Osteoblast (primary cell): ENCODE measurements around the gene SNAI1. TPM values are rescaled to one million over a fixed set of nuclear protein-coding genes. Genes with fewer than 3 reads are reported as not detected.
A peak's percentile ranks its signal among the peaks of the same experiment; 100 is the strongest.

Experiments used
- DNase-seq: peaks from one replicate; pipeline ENCODE4 v3.0.0; 2011; ENCODE audit warnings: low spot score, mixed read lengths; ENCODE audit not compliant: insufficient read length; ENCODE audit errors: missing footprints
- H2AFZ ChIP-seq: 2 replicates; pipeline ENCODE4 v1.6.0; 2011; ENCODE audit warnings: mild to moderate bottlenecking, low read length
- H3K27ac ChIP-seq: 2 replicates; pipeline ENCODE4 v1.5.1; 2011; ENCODE audit warnings: mild to moderate bottlenecking, low read depth, low read length, moderate library complexity
- H3K27me3 ChIP-seq: 2 replicates; pipeline ENCODE4 v1.6.0; 2012; ENCODE audit warnings: mild to moderate bottlenecking, control low read depth, inconsistent platforms, low read length, moderate library complexity; ENCODE audit not compliant: insufficient read depth
- H3K36me3 ChIP-seq: 2 replicates; pipeline ENCODE4 v1.5.1; 2011; ENCODE audit warnings: mild to moderate bottlenecking, low read length, control low read depth, moderate library complexity; ENCODE audit not compliant: insufficient read depth
- H3K4me1 ChIP-seq: 2 replicates; pipeline ENCODE4 v1.5.1; 2011; ENCODE audit warnings: mild to moderate bottlenecking, low read length, control low read depth, moderate library complexity; ENCODE audit not compliant: insufficient read depth
- H3K4me2 ChIP-seq: 2 replicates; pipeline ENCODE4 v1.6.0; 2011; ENCODE audit warnings: mild to moderate bottlenecking, low read length; ENCODE audit not compliant: insufficient read depth
- H3K4me3 ChIP-seq: fragments of 200-600 bp; sonication (generic); 3 replicates; pipeline ENCODE4 v1.5.1; 2012; ENCODE audit warnings: mild to moderate bottlenecking, low read length, inconsistent platforms; ENCODE audit not compliant: insufficient read depth
- H3K79me2 ChIP-seq: 2 replicates; pipeline ENCODE4 v1.6.0; 2012; ENCODE audit warnings: mild to moderate bottlenecking, low read length, control low read depth, inconsistent platforms; ENCODE audit not compliant: insufficient read depth
- H3K9me3 ChIP-seq: 2 replicates; pipeline ENCODE4 v1.5.1; 2011; ENCODE audit warnings: low read depth, low read length, control low read depth
- H4K20me1 ChIP-seq: 2 replicates; pipeline ENCODE4 v1.6.0; 2012; ENCODE audit warnings: mild to moderate bottlenecking, low read length, control low read depth; ENCODE audit not compliant: insufficient read depth
- total RNA-seq: library from RNA; depleted of rRNA; stranded (reverse); fragments of >200 nt; gene quantifications from 2 replicates; pipeline ENCODE4 v1.2.3, GENCODE V29; 2012
- TF ChIP-seq, protein P1 (sequence below): IDR thresholded peaks from 2 replicates; pipeline ENCODE4 v1.5.1; 2011; ENCODE audit warnings: mild to moderate bottlenecking, low read depth, low read length, moderate library complexity; ENCODE audit errors: extremely low read depth

SNAI1 gene
- total RNA-seq, 1 donor: 1.8 TPM

- peaks cover 10% of the 10 kb centered on the region for H4K20me1 ChIP-seq
- H3K4me1 ChIP-seq: peaks cover 19% of the 10 kb centered on the region
- peaks cover 3% of the 10 kb centered on the region for H3K36me3 ChIP-seq
- H3K27me3 ChIP-seq: no peaks in the 10 kb centered on the region
- TF ChIP-seq, protein P1, sequence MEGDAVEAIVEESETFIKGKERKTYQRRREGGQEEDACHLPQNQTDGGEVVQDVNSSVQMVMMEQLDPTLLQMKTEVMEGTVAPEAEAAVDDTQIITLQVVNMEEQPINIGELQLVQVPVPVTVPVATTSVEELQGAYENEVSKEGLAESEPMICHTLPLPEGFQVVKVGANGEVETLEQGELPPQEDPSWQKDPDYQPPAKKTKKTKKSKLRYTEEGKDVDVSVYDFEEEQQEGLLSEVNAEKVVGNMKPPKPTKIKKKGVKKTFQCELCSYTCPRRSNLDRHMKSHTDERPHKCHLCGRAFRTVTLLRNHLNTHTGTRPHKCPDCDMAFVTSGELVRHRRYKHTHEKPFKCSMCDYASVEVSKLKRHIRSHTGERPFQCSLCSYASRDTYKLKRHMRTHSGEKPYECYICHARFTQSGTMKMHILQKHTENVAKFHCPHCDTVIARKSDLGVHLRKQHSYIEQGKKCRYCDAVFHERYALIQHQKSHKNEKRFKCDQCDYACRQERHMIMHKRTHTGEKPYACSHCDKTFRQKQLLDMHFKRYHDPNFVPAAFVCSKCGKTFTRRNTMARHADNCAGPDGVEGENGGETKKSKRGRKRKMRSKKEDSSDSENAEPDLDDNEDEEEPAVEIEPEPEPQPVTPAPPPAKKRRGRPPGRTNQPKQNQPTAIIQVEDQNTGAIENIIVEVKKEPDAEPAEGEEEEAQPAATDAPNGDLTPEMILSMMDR: peak; percentile 93
- no peak overlapping the region for H3K27ac ChIP-seq
- peak; percentile 96 for DNase-seq
- H3K79me2 ChIP-seq: peaks cover 14% of the 10 kb centered on the region
- no peaks in the 10 kb centered on the region for H3K9me3 ChIP-seq
- H3K4me2 ChIP-seq: peak overlapping the region; percentile 76
- peak overlapping the region; percentile 45 for H2AFZ ChIP-seq
- H3K4me3 ChIP-seq: peak overlapping the region; percentile 54
These were observed 3.5 kb upstream of the SNAI1 start for GRCh38 chr20:49979030-49979832.

DNA sequence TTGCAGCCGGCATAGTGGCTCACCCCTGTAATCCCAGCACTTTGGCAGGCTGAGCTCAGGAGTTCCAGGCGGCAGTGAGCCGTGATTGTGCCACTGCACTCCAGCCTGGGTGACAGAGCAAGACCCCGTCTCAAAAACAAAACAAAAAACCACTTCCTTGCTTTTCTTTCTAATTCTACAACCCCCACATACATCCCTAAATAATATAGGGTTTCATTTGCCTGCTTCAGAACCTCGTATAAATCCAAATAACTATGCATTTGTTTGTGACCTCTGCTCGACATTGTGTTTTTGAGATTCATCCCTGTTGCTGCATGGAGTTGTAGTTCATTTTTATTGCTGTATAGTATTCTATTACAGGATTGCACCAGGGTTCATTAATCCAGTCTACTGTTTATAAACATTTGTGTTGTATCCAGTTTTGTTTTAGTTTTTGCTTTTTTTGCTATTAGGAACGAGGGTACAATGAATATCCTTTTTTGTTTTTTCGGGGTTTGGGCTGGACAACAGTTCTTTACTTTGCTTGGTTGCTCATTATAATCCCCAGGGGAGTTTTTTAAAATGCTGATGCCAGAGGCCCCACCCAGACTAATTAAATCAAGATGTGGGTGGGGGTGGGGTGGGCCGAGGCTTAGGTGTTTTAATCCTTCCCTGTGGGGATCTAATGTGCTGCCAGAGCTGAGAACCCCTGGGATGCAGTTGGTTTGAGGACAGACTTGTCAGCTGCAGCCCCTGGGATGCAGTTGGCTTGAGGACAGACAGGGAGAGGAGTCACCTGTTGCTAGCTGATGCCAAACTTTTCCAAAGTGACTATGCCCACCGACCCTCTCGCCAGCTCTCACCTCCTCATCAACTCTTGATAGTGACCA is 2.4 kb upstream of the SNAI1 start:
- H3K79me2 ChIP-seq: peaks cover 26% of the 10 kb centered on the region
- no peak overlapping the region for H3K27ac ChIP-seq
- no peaks in the 10 kb centered on the region for H3K27me3 ChIP-seq

GRCh38 chr20:49981218-49982071 is 1.3 kb upstream of the SNAI1 start:
- H3K27ac ChIP-seq: no peak overlapping the region
- TF ChIP-seq, protein P1: no peak
- peaks cover 10% of the 10 kb centered on the region for H3K36me3 ChIP-seq
- H3K9me3 ChIP-seq: no peaks in the 10 kb centered on the region
- peaks cover 36% of the 10 kb centered on the region for H3K79me2 ChIP-seq
- no peak overlapping the region for H3K4me2 ChIP-seq
- no peak overlapping the region for H3K4me3 ChIP-seq
- no peaks in the 10 kb centered on the region for H3K27me3 ChIP-seq
- peak; percentile 70 for DNase-seq
- peaks cover 32% of the 10 kb centered on the region for H4K20me1 ChIP-seq
- no peak overlapping the region for H2AFZ ChIP-seq
- H3K4me1 ChIP-seq: peaks cover 38% of the 10 kb centered on the region

More for the DNA sequence above, 2.4 kb upstream of the SNAI1 start:
- Histone ChIP-seq H3K36me3 (peaks cover 10% of the 10 kb centered on the region), H3K9me3 (no peaks in the 10 kb centered on the region), H2AFZ (no peak overlapping the region), H3K4me3 (no peak overlapping the region), H3K4me1 (peaks cover 31% of the 10 kb centered on the region), H4K20me1 (peaks cover 21% of the 10 kb centered on the region), H3K4me2 (no peak overlapping the region)
- TF ChIP-seq, protein P1: no peak
- DNase-seq: no peak
